GM10248 (cell line): ENCODE data around the gene HEPACAM.

Experiments used
- CTCF ChIA-PET: fragments of 300-600 bp; sonication (Branson Sonifier 250); formaldehyde crosslinking; extraction: SDS; loops from one replicate; lab custom pipeline; 2021; ENCODE audit warnings: antibody characterized with exemption; lab: Yijun Ruan, JAX
- POLR2A ChIA-PET: fragments of 350-650 bp; sonication (Branson Sonifier 250); formaldehyde crosslinking; extraction: SDS; loops from one replicate; lab custom pipeline; 2020; ENCODE audit warnings: antibody characterized with exemption; lab: Yijun Ruan, JAX
- DNase-seq: peaks from one replicate; pipeline ENCODE4 v3.0.0; 2012; ENCODE audit errors: extremely low spot score
- TF ChIP-seq, protein P1 (sequence below): IDR thresholded peaks from 2 replicates; pipeline ENCODE4 v1.5.1; 2012; ENCODE audit warnings: mild to moderate bottlenecking, low read depth; ENCODE audit errors: extremely low read depth, missing control alignments, control extremely low read depth

Gene HEPACAM

DNA sequence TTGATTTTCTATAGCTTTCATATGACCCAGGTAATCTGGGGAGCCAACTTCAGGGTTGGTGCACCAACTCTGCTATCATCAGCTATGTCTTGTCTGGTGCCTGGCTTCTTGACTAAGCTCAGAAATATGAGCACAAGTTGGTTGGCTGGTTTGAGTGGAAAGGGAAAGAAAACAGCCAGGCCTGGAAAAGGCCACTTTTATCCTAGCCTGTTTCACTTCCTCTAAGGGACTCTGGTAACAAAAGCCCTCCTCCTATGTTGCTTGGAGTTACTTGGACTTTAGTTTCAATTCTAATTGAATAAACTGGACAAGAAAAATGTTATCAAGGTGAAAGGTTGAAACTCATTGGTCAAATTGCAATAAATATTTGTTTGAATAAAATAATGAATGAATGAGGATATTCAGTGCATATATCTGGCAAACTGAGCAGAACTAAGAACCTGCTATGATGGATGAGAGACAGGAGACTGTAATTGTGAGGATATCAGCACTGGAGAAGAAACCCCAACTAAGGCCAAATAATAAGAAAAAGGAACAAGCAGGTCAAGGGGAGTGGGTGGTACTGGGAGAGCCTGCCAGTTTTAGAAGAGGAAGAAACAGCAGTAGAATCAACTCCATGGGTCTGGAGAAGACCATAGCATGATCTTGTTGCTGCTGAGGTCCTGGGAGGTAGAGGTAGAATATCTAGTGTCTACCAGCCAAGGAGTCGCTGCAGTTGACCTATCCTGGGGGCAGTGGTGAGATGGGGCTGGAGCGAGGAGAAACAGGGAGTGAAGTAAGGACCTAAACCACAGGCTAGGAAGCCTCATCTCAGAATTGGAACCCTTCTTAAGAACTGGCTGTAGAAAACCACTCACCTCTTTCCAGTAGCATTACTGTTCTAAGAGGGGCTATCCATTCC is 46.4 kb downstream of the HEPACAM start:
- DNase-seq, result no peak
- POLR2A ChIA-PET, result no interaction called here
- TF ChIP-seq, protein P1, sequence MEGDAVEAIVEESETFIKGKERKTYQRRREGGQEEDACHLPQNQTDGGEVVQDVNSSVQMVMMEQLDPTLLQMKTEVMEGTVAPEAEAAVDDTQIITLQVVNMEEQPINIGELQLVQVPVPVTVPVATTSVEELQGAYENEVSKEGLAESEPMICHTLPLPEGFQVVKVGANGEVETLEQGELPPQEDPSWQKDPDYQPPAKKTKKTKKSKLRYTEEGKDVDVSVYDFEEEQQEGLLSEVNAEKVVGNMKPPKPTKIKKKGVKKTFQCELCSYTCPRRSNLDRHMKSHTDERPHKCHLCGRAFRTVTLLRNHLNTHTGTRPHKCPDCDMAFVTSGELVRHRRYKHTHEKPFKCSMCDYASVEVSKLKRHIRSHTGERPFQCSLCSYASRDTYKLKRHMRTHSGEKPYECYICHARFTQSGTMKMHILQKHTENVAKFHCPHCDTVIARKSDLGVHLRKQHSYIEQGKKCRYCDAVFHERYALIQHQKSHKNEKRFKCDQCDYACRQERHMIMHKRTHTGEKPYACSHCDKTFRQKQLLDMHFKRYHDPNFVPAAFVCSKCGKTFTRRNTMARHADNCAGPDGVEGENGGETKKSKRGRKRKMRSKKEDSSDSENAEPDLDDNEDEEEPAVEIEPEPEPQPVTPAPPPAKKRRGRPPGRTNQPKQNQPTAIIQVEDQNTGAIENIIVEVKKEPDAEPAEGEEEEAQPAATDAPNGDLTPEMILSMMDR, result no peak
- CTCF ChIA-PET, result interaction anchor here (1.0 to 3.8 kb wide), 7 partner anchors 9 to 245 kb away, joined by 3 to 19 read pairs (median 4); partner anchors contain the start of gene ROBO4

- POLR2A ChIA-PET, result no interaction called here
- CTCF ChIA-PET, result interaction anchor here (1.1 to 3.8 kb wide), 5 partner anchors 10 to 254 kb away, joined by 3 to 19 read pairs (median 4); partner anchors contain the start of gene ROBO4
These were observed 48.2 kb downstream of the HEPACAM start for GRCh38 chr11:124887667-124888013.

DNA sequence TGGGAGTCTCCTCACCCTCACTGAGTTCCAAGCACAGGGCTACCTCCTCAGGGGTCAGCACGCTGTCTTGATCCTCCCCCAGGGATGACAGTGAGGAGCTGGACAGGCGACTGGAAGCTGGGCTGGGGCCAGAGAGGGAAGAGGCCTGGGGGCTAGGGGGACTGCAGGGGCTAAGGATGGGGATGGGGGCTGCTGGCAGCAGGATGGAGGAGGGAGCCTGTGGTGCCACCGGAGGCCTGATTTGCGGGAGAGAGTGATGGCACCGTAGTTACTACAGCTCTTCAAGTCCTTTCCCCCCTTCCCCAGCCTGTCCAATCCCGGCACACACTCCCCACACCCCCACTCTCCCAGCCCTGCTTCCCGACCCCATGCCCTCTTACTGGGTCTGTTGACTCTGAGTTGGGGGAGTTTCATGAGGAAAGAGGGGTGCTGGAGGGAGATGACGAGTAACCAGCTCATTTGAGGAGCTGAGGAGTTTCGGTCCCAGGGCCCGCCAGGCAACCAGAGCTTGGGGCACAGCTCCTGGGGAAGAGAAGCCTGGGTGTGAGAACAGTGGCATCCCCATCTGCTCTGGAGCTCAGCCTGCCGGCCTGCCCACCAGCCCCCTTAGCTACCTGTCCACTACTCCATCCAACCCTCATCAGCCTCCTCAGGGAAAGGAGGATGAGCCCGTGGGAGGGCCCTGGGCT is 48.7 kb downstream of the HEPACAM start:
- CTCF ChIA-PET, result interaction anchor here (1.1 to 3.8 kb wide), 2 partner anchors 9 to 11 kb away, joined by 4 to 19 read pairs; no protein-coding TSS in a partner anchor
- POLR2A ChIA-PET, result no interaction called here
- DNase-seq, result no peak
- TF ChIP-seq, protein P1, result no peak

More at GRCh38 chr11:124887667-124888013, 48.2 kb downstream of the HEPACAM start:
- no peak for DNase-seq
- TF ChIP-seq, protein P1, result no peak

- ChIA-PET CTCF (interaction anchor here (3.8 kb wide), 1 partner anchor 11 kb away, joined by 19 read pairs; no protein-coding TSS in a partner anchor), POLR2A (no interaction called here)
- no peak for DNase-seq
- TF ChIP-seq, protein P1, result no peak
These were observed 49.4 kb downstream of the HEPACAM start for GRCh38 chr11:124886476-124886875.

- TF ChIP-seq, protein P1, result no peak
- ChIA-PET POLR2A (no interaction called here), CTCF (interaction anchor here (1.6 kb wide), 1 partner anchor 9 kb away, joined by 7 read pairs; no protein-coding TSS in a partner anchor)
- no peak for DNase-seq
These were observed 50.9 kb downstream of the HEPACAM start for GRCh38 chr11:124884869-124885479.

GRCh38 chr11:124884340-124884739 is 51.5 kb downstream of the HEPACAM start:
- ChIA-PET POLR2A (no interaction called here), CTCF (interaction anchor here (1.6 kb wide), 1 partner anchor 8 kb away, joined by 7 read pairs; no protein-coding TSS in a partner anchor)
- DNase-seq, result no peak
- TF ChIP-seq, protein P1, result no peak
